ENCODE measurements around the gene GUCY2D.
A peak's percentile ranks its signal among the peaks of the same experiment; 100 is the strongest.

GUCY2D gene

GRCh38 chr17:7995724-7996123 is 6.7 kb upstream of the GUCY2D start:
- Histone ChIP-seq H3K9ac (no peak overlapping the region), H3K4me2 (ENCODE audit: low read length) (no peak overlapping the region), H3K4me1 (peaks cover 4% of the 10 kb centered on the region), H3K27me3 (ENCODE audit: control insufficient read depth, insufficient read depth, low read length) (no peaks in the 10 kb centered on the region), H2AFZ (no peak overlapping the region), H3K36me3 (ENCODE audit: control insufficient read depth, insufficient read depth, low read length) (no peaks in the 10 kb centered on the region), H3K4me3 (ENCODE audit: low read depth, low read length) (no peak overlapping the region), H3K27ac (no peak overlapping the region), H3K79me2 (no peaks in the 10 kb centered on the region), H3K9me3 (ENCODE audit: control insufficient read depth, low read length) (no peaks in the 10 kb centered on the region)
- TF ChIP-seq, protein P1, sequence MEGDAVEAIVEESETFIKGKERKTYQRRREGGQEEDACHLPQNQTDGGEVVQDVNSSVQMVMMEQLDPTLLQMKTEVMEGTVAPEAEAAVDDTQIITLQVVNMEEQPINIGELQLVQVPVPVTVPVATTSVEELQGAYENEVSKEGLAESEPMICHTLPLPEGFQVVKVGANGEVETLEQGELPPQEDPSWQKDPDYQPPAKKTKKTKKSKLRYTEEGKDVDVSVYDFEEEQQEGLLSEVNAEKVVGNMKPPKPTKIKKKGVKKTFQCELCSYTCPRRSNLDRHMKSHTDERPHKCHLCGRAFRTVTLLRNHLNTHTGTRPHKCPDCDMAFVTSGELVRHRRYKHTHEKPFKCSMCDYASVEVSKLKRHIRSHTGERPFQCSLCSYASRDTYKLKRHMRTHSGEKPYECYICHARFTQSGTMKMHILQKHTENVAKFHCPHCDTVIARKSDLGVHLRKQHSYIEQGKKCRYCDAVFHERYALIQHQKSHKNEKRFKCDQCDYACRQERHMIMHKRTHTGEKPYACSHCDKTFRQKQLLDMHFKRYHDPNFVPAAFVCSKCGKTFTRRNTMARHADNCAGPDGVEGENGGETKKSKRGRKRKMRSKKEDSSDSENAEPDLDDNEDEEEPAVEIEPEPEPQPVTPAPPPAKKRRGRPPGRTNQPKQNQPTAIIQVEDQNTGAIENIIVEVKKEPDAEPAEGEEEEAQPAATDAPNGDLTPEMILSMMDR (IDR thresholded peaks at IDR 0.05) = no peak

DNA sequence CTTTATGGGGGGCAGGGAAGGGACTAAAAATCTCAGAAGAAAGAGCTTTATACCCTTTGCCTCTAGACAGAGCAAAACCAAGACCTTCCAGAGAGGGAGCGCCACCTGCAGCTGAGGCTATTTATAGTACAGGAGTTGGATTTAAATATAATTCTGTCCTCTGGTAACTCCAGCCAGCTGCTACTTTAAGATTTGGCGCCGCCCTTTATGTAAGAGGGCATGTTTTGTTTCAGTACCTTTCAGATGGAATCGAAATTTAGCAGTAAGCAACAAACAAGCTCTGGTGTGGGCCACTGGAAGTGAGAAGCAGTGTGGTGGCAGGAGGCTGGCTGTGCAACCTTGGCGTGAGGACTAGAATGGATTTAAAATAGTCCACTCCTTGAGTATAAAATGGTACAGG is 5.2 kb upstream of the GUCY2D start:
- TF ChIP-seq, protein P1 (IDR thresholded peaks at IDR 0.05) = peak; percentile 52
- H3K9ac ChIP-seq = no peak overlapping the region
- peaks cover under 1% of the 10 kb centered on the region for H3K27me3 ChIP-seq (ENCODE audit: control insufficient read depth, insufficient read depth, low read length)

DNA sequence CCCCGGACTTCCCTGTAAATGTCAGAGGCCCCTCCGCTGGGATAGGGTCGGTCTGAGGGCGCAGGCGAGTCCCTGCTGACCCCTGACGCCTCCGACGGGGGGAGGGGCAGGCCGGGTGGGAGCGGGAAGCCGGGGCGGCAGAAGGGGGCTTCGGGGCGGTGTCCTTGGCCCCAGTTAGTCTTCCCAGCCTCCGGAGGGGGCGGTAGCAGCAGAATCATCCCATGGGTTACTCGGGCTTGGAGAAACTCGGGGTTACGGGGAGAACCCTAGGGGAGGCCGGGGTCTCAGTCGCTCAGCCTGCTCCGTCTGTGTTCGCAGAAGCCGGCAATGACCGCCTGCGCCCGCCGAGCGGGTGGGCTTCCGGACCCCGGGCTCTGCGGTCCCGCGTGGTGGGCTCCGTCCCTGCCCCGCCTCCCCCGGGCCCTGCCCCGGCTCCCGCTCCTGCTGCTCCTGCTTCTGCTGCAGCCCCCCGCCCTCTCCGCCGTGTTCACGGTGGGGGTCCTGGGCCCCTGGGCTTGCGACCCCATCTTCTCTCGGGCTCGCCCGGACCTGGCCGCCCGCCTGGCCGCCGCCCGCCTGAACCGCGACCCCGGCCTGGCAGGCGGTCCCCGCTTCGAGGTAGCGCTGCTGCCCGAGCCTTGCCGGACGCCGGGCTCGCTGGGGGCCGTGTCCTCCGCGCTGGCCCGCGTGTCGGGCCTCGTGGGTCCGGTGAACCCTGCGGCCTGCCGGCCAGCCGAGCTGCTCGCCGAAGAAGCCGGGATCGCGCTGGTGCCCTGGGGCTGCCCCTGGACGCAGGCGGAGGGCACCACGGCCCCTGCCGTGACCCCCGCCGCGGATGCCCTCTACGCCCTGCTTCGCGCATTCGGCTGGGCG is 542 bp downstream of the GUCY2D start:
- no peaks in the 10 kb centered on the region for H3K9me3 ChIP-seq (ENCODE audit: control insufficient read depth, low read length)
- H3K4me2 ChIP-seq (ENCODE audit: low read length) = no peak overlapping the region
- H3K27me3 ChIP-seq (ENCODE audit: control insufficient read depth, insufficient read depth, low read length) = peaks cover 4% of the 10 kb centered on the region
- H3K9ac ChIP-seq = no peak overlapping the region
- no peak overlapping the region for H3K27ac ChIP-seq
- no peaks in the 10 kb centered on the region for H3K4me1 ChIP-seq
- H2AFZ ChIP-seq = peak overlapping the region; percentile 61
- no peaks in the 10 kb centered on the region for H3K79me2 ChIP-seq
- H3K4me3 ChIP-seq (ENCODE audit: low read depth, low read length) = no peak overlapping the region
- no peaks in the 10 kb centered on the region for H3K36me3 ChIP-seq (ENCODE audit: control insufficient read depth, insufficient read depth, low read length)
- TF ChIP-seq, protein P1 (IDR thresholded peaks at IDR 0.05) = no peak

More for the DNA sequence above, 5.2 kb upstream of the GUCY2D start:
- Histone ChIP-seq H2AFZ (peak overlapping the region; percentile 43), H3K9me3 (ENCODE audit: control insufficient read depth, low read length) (no peaks in the 10 kb centered on the region), H3K79me2 (no peaks in the 10 kb centered on the region), H3K4me3 (ENCODE audit: low read depth, low read length) (peak overlapping the region; percentile 23), H3K36me3 (ENCODE audit: control insufficient read depth, insufficient read depth, low read length) (no peaks in the 10 kb centered on the region), H3K4me1 (peaks cover 4% of the 10 kb centered on the region), H3K27ac (no peak overlapping the region), H3K4me2 (ENCODE audit: low read length) (peak overlapping the region; percentile 40)

- no peak overlapping the region for H3K27ac ChIP-seq
- no peak overlapping the region for H3K4me2 ChIP-seq (ENCODE audit: low read length)
- H2AFZ ChIP-seq = peak overlapping the region; percentile 61
- H3K9ac ChIP-seq = no peak overlapping the region
- peaks cover 4% of the 10 kb centered on the region for H3K27me3 ChIP-seq (ENCODE audit: control insufficient read depth, insufficient read depth, low read length)
- TF ChIP-seq, protein P1 (IDR thresholded peaks at IDR 0.05) = no peak
- H3K4me1 ChIP-seq = no peaks in the 10 kb centered on the region
- no peaks in the 10 kb centered on the region for H3K9me3 ChIP-seq (ENCODE audit: control insufficient read depth, low read length)
- no peaks in the 10 kb centered on the region for H3K36me3 ChIP-seq (ENCODE audit: control insufficient read depth, insufficient read depth, low read length)
- H3K4me3 ChIP-seq (ENCODE audit: low read depth, low read length) = no peak overlapping the region
- no peaks in the 10 kb centered on the region for H3K79me2 ChIP-seq
Measured at GRCh38 chr17:8003594-8004181, 1.3 kb downstream of the GUCY2D start.

Measured in parathyroid adenoma (tissue), 2 donors.